ACHN (cell line): Measurements from ENCODE around the gene RAD9A.

Experiments
- DNase-seq: peaks from one replicate; pipeline ENCODE4 v3.0.0-alpha.2; 2015
- in situ Hi-C: cut with HindIII; loops from 2 replicates; pipeline ENCODE4 v1.10.0; 2017; ENCODE audit warnings: low sequenced_read_pairs, low pct_ligation_motif_present, low pct_unique_long_range_greater_than_20kb

Gene RAD9A

DNA sequence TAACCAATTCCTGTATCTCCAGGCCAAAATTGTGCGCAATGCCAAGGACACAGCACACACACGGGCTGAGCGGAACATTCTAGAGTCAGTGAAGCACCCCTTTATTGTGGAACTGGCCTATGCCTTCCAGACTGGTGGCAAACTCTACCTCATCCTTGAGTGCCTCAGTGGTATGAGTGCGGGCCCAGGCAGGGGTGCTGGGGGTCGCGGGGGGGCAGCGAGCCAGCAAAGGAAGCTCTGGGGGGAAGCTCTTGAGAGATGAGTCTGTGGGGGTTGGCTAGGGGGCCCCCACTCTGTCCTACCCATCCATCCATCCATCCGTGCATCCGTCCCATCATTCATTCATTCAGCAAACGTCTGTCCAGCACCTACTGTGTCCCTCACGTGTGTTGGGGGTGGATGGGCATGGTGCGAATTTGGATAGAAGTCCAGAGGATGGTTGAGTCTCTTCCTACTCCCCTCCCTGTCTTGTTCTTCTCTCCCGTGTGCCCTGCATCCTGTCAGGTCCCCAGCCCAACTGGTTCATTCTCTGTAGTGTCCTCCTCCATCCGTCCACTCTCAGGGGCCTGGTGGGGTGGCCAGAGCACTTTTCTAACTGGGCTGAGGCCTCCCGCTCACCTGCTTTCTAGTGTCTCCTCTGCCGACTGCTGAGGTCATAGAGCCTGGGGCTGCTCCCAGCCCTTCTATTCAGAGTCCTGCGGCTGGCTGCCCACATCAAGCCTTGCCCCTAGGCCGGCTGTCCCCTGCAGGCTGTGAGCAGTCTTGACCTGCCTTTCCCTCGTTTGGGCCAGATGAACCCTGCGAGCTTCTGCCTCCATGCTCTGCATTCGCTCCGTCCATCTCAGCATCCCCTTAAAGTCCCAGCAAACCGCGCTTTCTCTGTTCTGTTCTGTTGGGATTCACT is 39.8 kb downstream of the RAD9A start:
- DNase-seq, result no peak
- in situ Hi-C loops, result no loop called here

DNA sequence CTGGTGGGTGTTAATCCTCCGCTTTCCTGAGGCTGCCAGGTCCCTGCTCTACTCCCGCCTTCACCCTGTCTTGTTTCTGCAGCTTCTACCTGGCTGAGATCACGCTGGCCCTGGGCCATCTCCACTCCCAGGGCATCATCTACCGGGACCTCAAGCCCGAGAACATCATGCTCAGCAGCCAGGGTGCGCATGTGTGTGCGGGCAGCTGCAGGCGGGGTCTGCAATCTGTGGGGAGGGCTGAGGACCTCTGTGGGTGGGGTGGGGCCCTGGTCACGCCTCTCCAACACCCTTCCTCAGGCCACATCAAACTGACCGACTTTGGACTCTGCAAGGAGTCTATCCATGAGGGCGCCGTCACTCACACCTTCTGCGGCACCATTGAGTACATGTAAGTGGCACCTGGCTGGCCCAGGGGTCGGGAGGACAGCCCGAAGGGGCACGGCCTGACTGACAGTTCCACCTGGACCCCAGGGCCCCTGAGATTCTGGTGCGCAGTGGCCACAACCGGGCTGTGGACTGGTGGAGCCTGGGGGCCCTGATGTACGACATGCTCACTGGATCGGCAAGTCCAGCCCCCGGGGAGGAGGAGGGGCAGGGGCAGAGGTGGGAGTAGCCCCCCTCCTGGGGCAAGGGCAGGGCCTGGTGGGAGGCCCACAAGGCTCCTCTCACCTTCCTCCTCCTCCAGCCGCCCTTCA is 41.0 kb downstream of the RAD9A start:
- DNase-seq, result no peak
- in situ Hi-C loops, result no loop called here

DNA sequence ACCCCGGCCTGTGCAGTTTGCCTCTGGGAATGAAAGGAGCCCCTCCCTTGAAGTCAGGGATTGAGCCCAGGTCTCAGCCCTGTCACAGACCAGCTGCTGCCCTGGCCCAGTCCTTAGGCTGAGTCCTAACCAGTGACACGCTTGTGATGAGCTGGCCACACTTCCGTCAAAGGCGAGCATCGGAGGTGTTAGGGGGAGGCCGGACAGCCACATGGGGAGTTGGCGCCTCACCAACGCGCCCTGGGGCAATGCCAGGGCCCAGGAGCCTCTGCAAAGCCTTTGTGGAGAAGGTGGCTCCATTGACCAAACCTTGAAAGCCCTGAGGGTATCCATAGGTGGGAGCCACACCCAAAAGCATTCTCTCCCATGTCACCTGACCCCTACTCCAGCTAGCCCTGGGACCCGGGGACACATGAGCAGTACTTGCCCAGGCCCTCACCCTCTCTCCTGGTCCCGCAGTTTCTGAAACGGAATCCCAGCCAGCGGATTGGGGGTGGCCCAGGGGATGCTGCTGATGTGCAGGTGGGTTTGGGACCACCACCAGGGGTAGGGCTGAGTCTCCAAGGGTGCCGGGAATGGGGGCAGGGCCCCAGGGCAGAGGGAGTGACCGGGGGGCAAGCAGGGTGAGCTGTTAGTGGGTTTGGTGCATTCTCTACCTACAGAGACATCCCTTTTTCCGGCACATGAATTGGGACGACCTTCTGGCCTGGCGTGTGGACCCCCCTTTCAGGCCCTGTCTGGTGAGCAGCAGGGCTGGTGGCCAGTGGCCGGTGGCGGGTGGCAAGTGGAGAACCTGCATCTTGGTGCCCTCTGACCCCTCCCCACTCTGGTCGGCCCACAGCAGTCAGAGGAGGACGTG is 42.0 kb downstream of the RAD9A start:
- no peak for DNase-seq
- in situ Hi-C loops, result no loop called here

DNA sequence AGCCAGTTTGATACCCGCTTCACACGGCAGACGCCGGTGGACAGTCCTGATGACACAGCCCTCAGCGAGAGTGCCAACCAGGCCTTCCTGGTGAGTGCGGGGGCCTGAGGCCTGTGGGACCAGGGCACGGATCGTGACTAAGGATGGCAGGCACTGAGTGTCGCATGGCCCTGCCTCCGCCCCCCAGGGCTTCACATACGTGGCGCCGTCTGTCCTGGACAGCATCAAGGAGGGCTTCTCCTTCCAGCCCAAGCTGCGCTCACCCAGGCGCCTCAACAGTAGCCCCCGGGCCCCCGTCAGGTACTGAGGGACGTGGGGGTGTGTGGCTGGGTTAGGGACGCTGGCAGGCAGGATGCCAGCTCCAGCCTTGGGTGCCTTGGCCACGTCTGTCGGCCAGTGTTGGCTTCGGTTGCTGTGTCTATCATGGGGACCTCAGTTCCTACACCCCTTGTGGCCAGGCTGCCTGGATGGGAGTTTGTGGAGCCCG is 42.7 kb downstream of the RAD9A start:
- in situ Hi-C loops, result no loop called here
- no peak for DNase-seq

DNA sequence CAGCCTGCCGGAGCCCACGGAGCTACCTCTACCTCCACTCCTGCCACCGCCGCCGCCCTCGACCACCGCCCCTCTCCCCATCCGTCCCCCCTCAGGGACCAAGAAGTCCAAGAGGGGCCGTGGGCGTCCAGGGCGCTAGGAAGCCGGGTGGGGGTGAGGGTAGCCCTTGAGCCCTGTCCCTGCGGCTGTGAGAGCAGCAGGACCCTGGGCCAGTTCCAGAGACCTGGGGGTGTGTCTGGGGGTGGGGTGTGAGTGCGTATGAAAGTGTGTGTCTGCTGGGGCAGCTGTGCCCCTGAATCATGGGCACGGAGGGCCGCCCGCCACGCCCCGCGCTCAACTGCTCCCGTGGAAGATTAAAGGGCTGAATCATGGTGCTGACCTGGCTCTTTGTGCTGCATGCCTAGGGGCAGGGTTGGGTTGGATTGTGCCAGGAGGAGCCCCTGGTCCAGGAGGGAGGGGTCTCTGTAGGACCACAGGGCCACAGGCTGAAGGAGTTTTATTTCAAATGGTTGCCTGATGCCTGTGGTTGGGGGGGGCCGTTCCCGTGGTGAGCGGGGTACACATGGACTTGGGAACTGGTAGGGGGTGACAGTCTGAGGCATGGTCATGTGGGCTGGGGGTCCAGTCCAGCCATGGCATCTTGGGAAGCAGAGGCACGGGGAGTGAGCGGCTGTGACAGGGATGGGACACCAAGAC is 43.4 kb downstream of the RAD9A start:
- no peak for DNase-seq
- in situ Hi-C loops, result no loop called here

DNA sequence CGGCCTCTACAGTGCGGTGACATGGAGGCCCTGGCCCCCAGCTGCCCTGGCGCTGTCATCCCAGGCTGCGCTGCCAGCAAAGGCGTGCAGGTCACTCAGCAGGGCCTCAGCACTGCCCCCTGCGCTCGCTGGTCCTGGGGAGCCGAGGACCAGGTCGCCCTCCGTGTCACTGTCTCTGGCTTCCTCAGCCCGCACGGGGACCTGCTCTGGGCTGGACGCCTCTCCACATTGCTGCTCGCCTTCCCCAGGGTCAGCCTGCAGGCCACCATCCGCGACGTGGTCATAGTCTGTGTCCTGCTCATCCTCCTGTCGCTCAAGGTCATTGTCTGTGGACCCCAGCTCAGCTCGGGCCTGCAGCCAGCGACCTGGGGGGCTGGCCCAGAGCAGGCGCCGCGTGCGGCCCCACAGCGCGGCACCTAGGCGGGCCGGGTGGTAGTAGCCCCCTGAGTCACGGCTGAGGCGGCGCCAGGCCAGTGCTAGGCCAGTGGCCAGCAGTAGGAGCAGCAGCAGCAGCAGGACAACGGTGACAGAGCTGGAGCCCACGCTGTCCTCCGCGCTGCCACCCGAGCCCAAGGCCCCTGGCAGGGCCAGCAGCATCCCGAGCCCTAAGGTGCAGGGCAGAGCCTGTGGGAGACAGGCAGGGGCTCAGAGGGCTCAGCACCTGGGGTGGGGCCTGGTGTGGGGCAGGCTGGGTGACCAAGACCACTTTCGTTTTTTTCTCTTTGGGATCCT is 44.1 kb downstream of the RAD9A start:
- DNase-seq, result no peak
- in situ Hi-C loops, result no loop called here

DNA sequence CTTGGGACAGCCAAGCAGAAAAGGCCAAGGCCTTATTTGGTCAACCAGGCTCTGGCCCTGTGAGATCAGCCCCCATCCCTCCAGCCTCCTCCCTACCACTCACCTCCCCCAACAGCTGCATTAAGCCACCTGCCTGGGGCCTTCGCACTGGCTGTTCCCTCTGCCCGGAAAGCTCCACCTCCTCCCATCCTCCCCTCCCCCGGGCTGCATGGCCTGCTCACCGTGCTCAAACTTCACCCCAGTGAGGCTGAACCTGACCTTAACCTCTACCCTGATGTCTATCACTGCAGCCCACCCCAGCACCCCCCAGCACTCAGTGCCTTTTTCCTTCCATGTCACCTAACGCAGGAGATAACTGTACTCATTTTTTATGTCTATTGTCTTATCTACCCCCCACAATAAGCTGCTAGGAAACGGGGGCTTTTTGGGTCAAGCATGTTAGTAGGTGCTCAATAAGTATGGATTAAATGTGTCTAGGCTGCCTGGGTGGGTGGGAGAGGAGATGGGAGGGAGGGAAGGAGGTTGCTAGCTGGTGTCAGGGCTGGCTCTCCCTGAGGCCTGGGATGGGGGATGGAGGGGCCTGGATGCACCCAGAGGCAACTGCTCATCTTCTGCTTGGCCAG is 44.8 kb downstream of the RAD9A start:
- in situ Hi-C loops, result no loop called here
- DNase-seq, result no peak

DNA sequence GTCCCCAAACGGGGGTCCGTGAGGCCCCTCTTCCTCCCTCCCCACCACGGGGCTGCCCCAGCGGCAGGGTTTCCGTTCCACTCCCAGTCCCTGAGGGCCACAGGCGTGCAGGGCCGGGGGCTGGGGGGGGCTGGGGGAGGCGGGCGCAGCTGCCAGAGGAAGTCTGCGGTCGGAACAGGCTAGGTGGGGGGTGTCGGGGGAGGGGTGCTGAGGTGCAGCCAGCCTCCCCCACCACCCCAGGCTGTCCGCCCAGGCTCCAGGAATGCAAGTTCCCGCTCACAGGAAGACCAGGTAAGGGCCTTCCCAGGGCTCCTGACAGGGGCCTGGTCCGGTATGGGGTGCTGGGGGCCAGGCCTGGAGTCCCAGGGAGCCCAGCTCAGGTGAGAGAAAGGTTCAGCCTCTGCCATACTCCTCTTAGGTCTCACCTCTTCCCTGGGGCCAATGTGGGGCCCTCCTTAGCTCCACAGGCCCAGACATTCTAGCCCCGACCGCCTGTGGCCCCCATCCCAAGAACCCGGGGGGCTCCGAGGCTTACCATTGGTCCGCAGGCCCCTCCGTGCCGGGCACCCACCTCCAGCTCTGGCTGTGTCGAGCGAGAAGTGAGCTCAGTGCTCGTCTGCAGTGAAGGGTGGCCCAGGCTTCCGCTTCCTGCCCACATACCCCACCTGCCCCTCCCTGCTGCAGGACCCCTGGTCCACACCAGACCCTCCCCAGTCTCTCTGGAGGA is 45.5 kb downstream of the RAD9A start, which contains the start of gene PTPRCAP:
TSS of gene PTPRCAP (minus strand) at position 601 of the 727 bp plus-strand sequence. CDS start at position 538, 63 bp downstream.
- in situ Hi-C loops, result no loop called here
- DNase-seq, result no peak

DNA sequence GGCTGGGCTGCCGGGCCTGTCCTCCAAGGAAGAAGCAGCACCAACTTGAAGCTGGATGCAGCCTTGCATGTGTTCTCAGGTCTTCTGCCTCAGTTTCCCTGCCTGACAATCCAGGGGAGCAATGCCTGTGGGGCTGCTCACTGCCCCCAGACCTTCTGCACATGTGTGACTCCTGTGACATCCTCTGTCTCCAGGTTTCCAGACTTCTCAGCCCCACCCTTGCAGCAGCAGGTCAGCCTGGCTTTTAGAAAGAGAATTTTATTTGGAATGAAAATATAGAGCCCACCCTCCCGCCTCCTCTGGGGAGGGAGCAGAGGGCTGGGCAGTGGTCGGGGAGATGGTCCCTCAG is 46.0 kb downstream of the RAD9A start:
- in situ Hi-C loops, result no loop called here
- no peak for DNase-seq

DNA sequence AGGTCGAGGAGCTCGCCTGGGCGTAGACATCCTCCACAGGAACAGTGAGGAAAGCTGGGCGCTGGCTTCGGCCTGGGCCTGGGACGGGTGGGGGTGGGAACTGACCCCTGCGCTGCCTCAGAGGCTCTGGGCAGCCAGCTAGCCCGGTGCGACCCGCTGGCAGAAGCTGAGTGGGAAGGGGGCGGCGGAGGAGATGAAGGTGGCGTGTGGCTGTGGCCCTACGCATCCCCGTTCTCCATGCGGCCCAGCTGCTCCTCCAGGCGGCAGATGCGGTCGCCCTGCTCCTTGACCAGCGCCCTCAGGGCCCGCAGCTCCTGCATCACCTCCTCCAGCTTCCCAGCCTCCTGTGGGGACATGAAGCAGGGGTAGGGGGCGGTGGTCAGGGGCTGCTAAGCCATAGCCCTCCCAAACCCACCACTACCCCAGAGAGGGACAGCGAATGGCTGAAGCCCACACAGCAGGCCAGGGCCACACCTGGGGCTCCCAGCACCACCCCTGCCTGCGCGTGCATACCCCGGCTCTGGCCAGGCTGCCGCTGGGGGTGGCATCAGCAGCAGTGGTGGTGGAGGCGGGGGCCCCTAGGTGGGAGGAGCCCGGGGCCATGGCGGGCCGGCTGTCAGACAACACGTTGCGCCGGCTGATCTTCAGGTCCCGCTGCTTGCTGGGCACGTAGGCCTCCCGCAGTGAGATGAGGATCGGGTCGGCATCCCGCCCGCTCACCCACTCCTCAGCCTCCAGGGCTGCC is 46.5 kb downstream of the RAD9A start:
- in situ Hi-C loops, result no loop called here
- no peak for DNase-seq

DNA sequence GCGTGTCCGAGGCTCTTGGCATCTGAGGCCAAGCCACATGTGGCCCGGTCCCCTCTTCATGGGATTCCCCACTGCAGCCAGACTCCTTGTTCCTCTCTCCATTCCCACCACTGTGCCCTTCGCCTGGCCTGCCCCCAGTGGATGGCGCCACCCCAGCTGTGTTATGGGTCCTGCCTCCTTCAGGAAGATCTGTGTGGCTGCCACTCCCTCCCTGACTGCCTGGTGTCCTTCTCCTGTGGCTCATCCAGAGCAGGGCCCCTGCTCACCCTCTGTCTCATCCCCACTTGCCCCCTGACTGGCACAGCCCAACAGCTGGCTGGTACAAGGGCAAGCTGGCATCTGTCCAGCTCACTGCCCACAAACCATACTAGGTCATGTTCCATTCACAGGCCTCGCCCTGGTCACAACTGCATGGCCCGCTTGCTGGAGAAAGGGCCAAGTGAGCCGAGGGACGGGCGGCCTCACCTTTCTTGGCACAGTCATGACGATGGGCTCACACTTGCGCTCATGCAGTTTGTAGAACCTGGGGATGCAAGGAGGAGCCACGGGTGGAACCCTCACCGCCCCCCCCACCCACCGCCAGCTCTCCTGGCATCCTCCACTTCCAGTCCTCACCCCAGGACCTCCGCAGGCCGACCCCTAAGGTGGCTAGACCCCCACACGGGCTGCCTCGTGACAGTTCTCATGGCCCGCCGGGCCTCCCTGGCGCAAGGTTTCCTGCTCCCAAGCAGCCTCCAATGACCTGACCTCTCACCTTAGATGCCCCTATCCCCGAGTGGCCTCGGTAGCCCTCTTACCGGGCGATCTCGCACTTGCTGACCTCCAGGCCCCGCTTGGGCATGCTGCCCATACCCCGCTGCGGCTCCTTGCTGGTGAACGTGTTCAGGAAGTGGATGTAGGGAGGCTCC is 47.8 kb downstream of the RAD9A start:
- DNase-seq, result peak; percentile 42
- in situ Hi-C loops, result no loop called here

DNA sequence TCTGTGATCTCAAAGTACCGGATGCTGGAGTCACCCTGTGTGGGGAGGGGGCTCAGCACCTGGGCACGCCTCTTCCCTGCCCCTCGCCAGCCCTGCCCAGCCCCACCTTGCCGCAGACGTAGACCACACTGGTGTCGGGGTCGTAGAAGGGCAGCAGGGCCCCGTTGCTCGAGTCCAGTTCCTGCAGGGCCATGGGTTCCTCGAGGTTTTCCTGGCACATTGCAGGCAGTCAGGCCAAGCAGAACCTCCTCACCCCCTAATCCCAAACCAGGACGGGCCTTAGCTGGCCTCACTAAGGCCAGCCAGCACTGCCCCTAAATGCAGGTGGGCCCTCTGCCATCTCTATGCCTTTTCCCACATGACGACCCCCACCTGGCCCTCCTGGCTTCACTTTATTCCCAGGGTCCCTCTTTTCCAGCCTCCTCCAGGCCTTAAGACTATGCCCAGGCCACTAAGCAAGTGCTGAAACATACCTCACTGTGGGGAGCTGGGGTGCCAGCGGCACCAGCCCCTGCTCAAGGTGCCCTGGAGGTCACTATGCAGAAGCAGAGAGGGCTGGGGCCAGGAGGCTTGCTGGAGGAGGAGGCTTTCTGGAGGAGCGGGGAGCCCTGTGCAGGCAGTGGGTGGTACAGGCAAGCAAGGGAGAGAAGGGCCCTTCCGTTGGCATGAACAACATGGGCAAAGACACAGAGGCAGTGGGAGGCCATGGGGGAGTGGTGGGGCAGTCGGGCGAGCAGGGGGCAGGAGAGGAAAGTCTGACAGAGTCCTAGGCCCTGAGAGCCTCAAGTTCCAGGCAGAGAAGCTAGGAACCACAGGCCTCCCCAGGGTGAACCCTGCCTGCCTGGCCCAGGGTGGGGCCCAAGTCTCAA is 48.7 kb downstream of the RAD9A start:
- in situ Hi-C loops, result no loop called here
- DNase-seq, result no peak

DNA sequence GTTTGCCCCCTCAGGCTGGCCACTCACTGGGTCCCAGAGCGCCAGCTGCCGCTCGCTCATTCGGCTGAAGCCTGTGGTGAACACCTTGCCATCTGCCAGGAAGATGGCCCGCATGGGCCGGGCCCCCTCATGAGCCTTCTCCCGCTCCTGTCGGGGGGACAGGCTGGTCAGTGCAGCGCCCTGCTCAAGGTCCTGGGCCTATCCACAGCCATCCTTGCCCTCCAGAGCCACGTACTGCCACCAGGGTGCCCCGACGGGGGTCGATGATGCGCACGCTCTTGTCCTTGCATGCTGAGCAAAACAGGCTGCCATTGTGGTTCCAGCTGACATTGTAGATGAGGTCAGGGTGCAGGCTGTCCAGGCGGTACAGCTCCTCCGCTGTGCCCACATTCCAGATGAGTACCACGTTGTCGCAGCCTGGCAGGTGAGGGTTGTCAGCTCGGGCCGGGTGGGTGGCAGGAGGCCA is 49.3 kb downstream of the RAD9A start:
- in situ Hi-C loops, result no loop called here
- no peak for DNase-seq

DNA sequence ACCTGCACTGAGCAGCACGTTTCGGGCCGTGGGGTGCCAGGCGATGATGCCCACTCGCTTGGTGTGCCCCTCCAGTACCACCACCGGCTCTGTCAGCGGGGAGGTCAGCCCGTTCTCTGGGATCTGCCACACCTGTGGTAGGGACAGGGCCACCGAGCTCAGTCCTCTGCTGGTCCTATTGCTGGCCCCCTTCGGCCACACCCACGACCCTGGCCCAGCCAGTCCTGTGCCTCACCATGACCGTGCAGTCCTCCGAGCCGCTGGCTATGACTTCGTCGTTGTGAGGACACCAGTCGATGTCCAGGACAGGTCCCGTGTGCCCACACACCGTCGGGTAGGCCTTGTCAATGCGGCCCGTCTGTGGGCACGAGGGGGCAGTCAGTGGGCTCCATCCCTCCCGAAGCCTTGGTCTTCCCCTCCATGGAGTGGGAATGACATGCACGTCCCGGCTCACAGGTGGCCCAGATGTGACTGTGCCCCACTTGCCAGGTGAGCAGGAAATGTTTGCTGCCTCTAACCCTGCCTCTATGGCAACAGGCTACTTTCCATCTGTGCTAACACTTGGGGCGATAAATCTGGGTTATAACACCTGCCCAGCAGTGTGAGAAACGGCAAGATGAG is 50.1 kb downstream of the RAD9A start:
- in situ Hi-C loops, result no loop called here
- no peak for DNase-seq
